Nephron progenitor cell (in vitro differentiated cells): Measurements from ENCODE around the gene CNOT6L.

ENCODE experiments used
- DNase-seq: peaks from one replicate; pipeline ENCODE4 v3.0.0; 2021
- H3K27ac Mint-ChIP-seq: 2 replicates; pipeline ENCODE4 v1.8.0; 2021; ENCODE audit warnings: mild to moderate bottlenecking, moderate library complexity, mixed read lengths
- H3K27me3 Mint-ChIP-seq: 2 replicates; pipeline ENCODE4 v1.8.0; 2021; ENCODE audit warnings: mild to moderate bottlenecking, low read depth, mixed read lengths; ENCODE audit not compliant: poor library complexity
- H3K36me3 Mint-ChIP-seq: 2 replicates; pipeline ENCODE4 v1.8.0; 2021; ENCODE audit warnings: low read depth, mixed read lengths
- H3K4me1 Mint-ChIP-seq: 2 replicates; pipeline ENCODE4 v1.8.0; 2021; ENCODE audit warnings: mixed read lengths
- H3K4me3 Mint-ChIP-seq: 2 replicates; pipeline ENCODE4 v1.8.0; 2021; ENCODE audit warnings: mild to moderate bottlenecking, moderate library complexity, mixed read lengths
- H3K9me3 Mint-ChIP-seq: 2 replicates; pipeline ENCODE4 v1.8.0; 2021; ENCODE audit warnings: mild to moderate bottlenecking, moderate library complexity, mixed read lengths
- CTCF ChIP-seq: fragments of 200-600 bp; sonication (generic); IDR thresholded peaks from 2 replicates; pipeline ENCODE4 v1.5.0; 2021; ENCODE audit warnings: antibody characterized with exemption

The CNOT6L gene

GRCh38 chr4:77797239-77797638 is 21.9 kb downstream of the CNOT6L start:
- TF ChIP-seq CTCF, result no peak
- Mint-ChIP-seq H3K27me3 (peaks cover 3% of the 10 kb centered on the region), H3K36me3 (peaks cover 12% of the 10 kb centered on the region), H3K9me3 (peaks cover 8% of the 10 kb centered on the region), H3K4me3 (no peak overlapping the region), H3K27ac (peak overlapping the region; percentile 29), H3K4me1 (peaks cover 13% of the 10 kb centered on the region)
- no peak for DNase-seq

- Mint-ChIP-seq H3K27me3 (peaks cover 3% of the 10 kb centered on the region), H3K27ac (no peak overlapping the region)
- DNase-seq, result no peak
Measured at GRCh38 chr4:77795326-77795725, 23.8 kb downstream of the CNOT6L start.

GRCh38 chr4:77790146-77790545 is 29.0 kb downstream of the CNOT6L start:
- Mint-ChIP-seq H3K9me3 (no peaks in the 10 kb centered on the region), H3K36me3 (peaks cover 6% of the 10 kb centered on the region), H3K27ac (no peak overlapping the region), H3K4me3 (no peak overlapping the region), H3K27me3 (peaks cover 3% of the 10 kb centered on the region), H3K4me1 (no peaks in the 10 kb centered on the region)
- no peak for DNase-seq
- TF ChIP-seq CTCF, result no peak

More at GRCh38 chr4:77795326-77795725, 23.8 kb downstream of the CNOT6L start:
- H3K4me3 Mint-ChIP-seq, result no peak overlapping the region
- peaks cover 8% of the 10 kb centered on the region for H3K9me3 Mint-ChIP-seq
- no peak for TF ChIP-seq CTCF
- peaks cover 12% of the 10 kb centered on the region for H3K36me3 Mint-ChIP-seq
- H3K4me1 Mint-ChIP-seq, result peaks cover 4% of the 10 kb centered on the region

- Mint-ChIP-seq H3K9me3 (no peaks in the 10 kb centered on the region), H3K4me3 (no peak overlapping the region), H3K4me1 (no peaks in the 10 kb centered on the region), H3K27me3 (peaks cover 3% of the 10 kb centered on the region), H3K27ac (no peak overlapping the region), H3K36me3 (peaks cover 6% of the 10 kb centered on the region)
- TF ChIP-seq CTCF, result no peak
- no peak for DNase-seq
Measured at GRCh38 chr4:77788990-77789389, 30.2 kb downstream of the CNOT6L start.

DNA sequence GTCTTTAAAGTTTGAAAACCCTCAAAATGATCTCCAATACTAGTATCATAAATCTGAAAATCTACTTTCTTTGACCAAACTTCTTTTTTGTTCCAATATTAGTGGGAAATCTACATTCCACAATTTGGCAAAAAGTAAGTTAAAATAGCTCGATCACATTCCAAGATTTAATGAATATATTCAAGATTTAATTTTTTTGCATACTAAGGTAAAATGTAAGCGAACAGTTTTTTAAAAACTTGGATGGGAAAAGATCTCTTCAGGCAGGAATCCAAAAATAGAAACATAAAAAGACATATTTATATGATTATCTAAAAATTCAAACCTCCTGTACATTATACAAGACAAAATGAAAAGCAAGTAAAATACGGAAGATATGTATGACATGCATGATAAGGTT is 31.2 kb downstream of the CNOT6L start:
- Mint-ChIP-seq H3K9me3 (no peaks in the 10 kb centered on the region), H3K4me3 (no peak overlapping the region), H3K36me3 (peaks cover 6% of the 10 kb centered on the region), H3K27me3 (no peaks in the 10 kb centered on the region), H3K27ac (no peak overlapping the region), H3K4me1 (no peaks in the 10 kb centered on the region)
- no peak for DNase-seq
- TF ChIP-seq CTCF, result no peak

- H3K36me3 Mint-ChIP-seq, result peaks cover 6% of the 10 kb centered on the region
- DNase-seq, result no peak
- peak overlapping the region; percentile 16 for H3K27ac Mint-ChIP-seq
- peaks cover under 1% of the 10 kb centered on the region for H3K9me3 Mint-ChIP-seq
- H3K4me1 Mint-ChIP-seq, result no peaks in the 10 kb centered on the region
- no peak for TF ChIP-seq CTCF
- H3K27me3 Mint-ChIP-seq, result peaks cover 3% of the 10 kb centered on the region
- H3K4me3 Mint-ChIP-seq, result no peak overlapping the region
Measured at GRCh38 chr4:77785669-77786068, 33.5 kb downstream of the CNOT6L start.
